GM23248 (cell line): ENCODE measurements around the gene OLFML3. TPM values are rescaled to one million over a fixed set of nuclear protein-coding genes. Genes with fewer than 3 reads are reported as not detected.

Source experiments
- DNase-seq: peaks from one replicate; pipeline ENCODE4 v3.0.0-alpha.2; 2015
- H2AFZ ChIP-seq: fragments of 200-600 bp; sonication (generic); 2 replicates; pipeline ENCODE4 v1.6.1; 2016; ENCODE audit warnings: antibody characterized with exemption
- H3F3A ChIP-seq: fragments of 200-600 bp; sonication (generic); 2 replicates; pipeline ENCODE4 v1.6.1; 2016; ENCODE audit warnings: mild to moderate bottlenecking, antibody characterized with exemption, mixed run types; ENCODE audit not compliant: insufficient read depth
- H3K27ac ChIP-seq: fragments of 200-600 bp; sonication (generic); 2 replicates; pipeline ENCODE4 v1.5.1; 2016; ENCODE audit warnings: mild to moderate bottlenecking
- H3K27me3 ChIP-seq: fragments of 200-600 bp; sonication (generic); replicated peaks from 2 replicates; pipeline ENCODE4 v1.6.1; 2016; ENCODE audit warnings: mild to moderate bottlenecking; ENCODE audit not compliant: insufficient read depth
- H3K36me3 ChIP-seq: fragments of 200-600 bp; sonication (generic); 2 replicates; pipeline ENCODE4 v1.6.1; 2016; ENCODE audit warnings: low read depth, mild to moderate bottlenecking
- H3K4me1 ChIP-seq: fragments of 200-600 bp; sonication (generic); 2 replicates; pipeline ENCODE4 v1.6.1; 2016; ENCODE audit warnings: mild to moderate bottlenecking; ENCODE audit not compliant: insufficient read depth
- H3K4me2 ChIP-seq: fragments of 200-600 bp; sonication (generic); one replicate; pipeline ENCODE4 v1.6.1; 2016; ENCODE audit warnings: mild to moderate bottlenecking; ENCODE audit not compliant: unreplicated experiment
- H3K4me3 ChIP-seq: fragments of 200-600 bp; sonication (generic); 2 replicates; pipeline ENCODE4 v1.5.1; 2016; ENCODE audit warnings: mild to moderate bottlenecking
- H3K79me2 ChIP-seq: fragments of 200-600 bp; sonication (generic); 2 replicates; pipeline ENCODE4 v1.6.1; 2016; ENCODE audit warnings: mild to moderate bottlenecking; ENCODE audit not compliant: insufficient read depth
- H3K9ac ChIP-seq: fragments of 200-600 bp; sonication (generic); 2 replicates; pipeline ENCODE4 v1.6.1; 2016; ENCODE audit warnings: mild to moderate bottlenecking
- H3K9me2 ChIP-seq: fragments of 200-600 bp; sonication (generic); 2 replicates; pipeline ENCODE4 v1.6.1; 2016; ENCODE audit warnings: mixed run types, mild to moderate bottlenecking, moderate library complexity; ENCODE audit not compliant: insufficient read depth
- H3K9me3 ChIP-seq: fragments of 200-600 bp; sonication (generic); one replicate; pipeline ENCODE4 v1.6.1; 2017; ENCODE audit warnings: low read depth
- H4K20me1 ChIP-seq: fragments of 200-600 bp; sonication (generic); 2 replicates; pipeline ENCODE4 v1.6.0; 2016; ENCODE audit not compliant: insufficient read depth
- EZH2 ChIP-seq: fragments of 200-600 bp; sonication (generic); IDR thresholded peaks from 2 replicates; pipeline ENCODE4 v1.6.1; 2018; ENCODE audit warnings: antibody characterized with exemption, mild to moderate bottlenecking; ENCODE audit not compliant: insufficient read depth, poor library complexity, severe bottlenecking
- EZH2phosphoT487 ChIP-seq: fragments of 200-600 bp; sonication (generic); IDR thresholded peaks from 2 replicates; pipeline ENCODE4 v1.6.1; 2018; ENCODE audit warnings: antibody characterized with exemption, moderate library complexity, mild to moderate bottlenecking, low read depth; ENCODE audit not compliant: insufficient read depth
- WGBS, 2 experiments: methylation state at CpG; one replicate each; pipeline ENCODE4 v1.1.6; 2015 to 2017; ENCODE audit warnings: low lambda C conversion rate in 2 of 2, low coverage in 1 of 2; ENCODE audit errors: missing lambda C conversion rate in 2 of 2; 5-methylcytosine and 5-hydroxymethylcytosine counted together
- in situ Hi-C: fragments of 300-500 bp; cut with MboI; formaldehyde crosslinking; loops from 2 replicates; pipeline ENCODE4 v1.15.0; 2020
- polyA plus RNA-seq: library from polyadenylated mRNA; unstranded; fragments of >200 nt; fragmentation: Nextera tagmentation; extraction: Ambion mirVana; gene quantifications from 2 replicates; pipeline ENCODE4 v1.2.1, GENCODE V29; 2016
- total RNA-seq: library from RNA; depleted of rRNA; stranded (reverse); fragments of >200 nt; shearing (Covaris generic); gene quantifications from 2 replicates; pipeline ENCODE4 v1.2.3, GENCODE V29; 2014

OLFML3 gene
- total and polyA plus RNA-seq, 2 experiments from 2014 or later, result 141 to 168 TPM

DNA sequence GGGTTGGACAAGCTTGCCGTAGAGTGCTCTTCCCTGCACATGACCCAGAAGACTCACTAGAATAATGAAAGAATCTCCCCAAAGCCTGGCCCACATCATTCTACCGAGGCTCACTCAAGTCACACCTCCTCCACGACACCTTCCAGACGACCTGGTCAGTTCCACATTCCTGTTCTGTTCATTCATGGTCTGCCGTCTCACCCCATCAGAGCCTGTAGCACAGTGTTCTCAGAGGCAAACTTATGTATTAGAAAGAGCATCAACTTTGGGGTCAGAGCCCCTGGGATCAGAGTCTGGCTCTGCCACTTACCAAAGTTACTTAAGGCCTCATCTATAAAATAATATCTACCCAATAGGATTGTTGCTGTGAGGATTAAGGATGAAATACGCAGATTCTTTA is 7.5 kb downstream of the OLFML3 start:
- 73 to 77% methylated on average over 6 of the region's 6 CpGs for WGBS, 2 experiments
- H3K79me2 ChIP-seq, result no peaks in the 10 kb centered on the region
- H3K4me1 ChIP-seq, result peaks cover 23% of the 10 kb centered on the region
- TF ChIP-seq EZH2phosphoT487 (no peak), EZH2 (no peak)
- DNase-seq, result no peak
- no peak overlapping the region for H3K9ac ChIP-seq
- H3K9me2 ChIP-seq, result no peaks in the 10 kb centered on the region
- H3K27me3 ChIP-seq, result no peaks in the 10 kb centered on the region
- no peak overlapping the region for H3K27ac ChIP-seq
- in situ Hi-C loops, result loop anchor here (25.0 kb wide), 1 partner anchor 300 kb away; no protein-coding TSS in a partner anchor
- no peaks in the 10 kb centered on the region for H3K9me3 ChIP-seq
- H3F3A ChIP-seq, result peaks cover 16% of the 10 kb centered on the region
- H3K4me2 ChIP-seq, result no peak overlapping the region
- H3K36me3 ChIP-seq, result no peaks in the 10 kb centered on the region
- H4K20me1 ChIP-seq, result no peaks in the 10 kb centered on the region
- H3K4me3 ChIP-seq, result no peak overlapping the region
- no peak overlapping the region for H2AFZ ChIP-seq

DNA sequence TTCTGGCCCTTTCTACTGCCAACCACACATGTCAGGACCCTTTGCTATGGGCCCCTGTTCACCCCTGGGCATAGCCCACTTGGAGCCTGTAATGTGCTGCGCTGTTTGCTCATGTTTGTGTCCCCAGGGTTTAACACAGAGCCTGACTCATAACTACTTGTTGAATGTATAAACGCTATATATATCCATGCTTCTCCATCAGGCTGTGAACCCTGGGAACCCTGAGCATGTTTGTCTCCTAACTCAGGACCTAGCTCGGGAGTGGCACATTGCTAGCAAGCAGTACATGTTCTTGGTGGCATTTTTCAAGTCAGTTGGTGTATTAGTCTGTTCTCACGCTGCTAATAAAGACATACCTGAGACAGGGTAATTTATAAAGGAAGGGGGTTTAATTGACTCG is 8.0 kb downstream of the OLFML3 start:
- no peaks in the 10 kb centered on the region for H3K9me3 ChIP-seq
- no peaks in the 10 kb centered on the region for H3K27me3 ChIP-seq
- no peak for TF ChIP-seq EZH2
- TF ChIP-seq EZH2phosphoT487, result no peak
- no peaks in the 10 kb centered on the region for H3K79me2 ChIP-seq
- H4K20me1 ChIP-seq, result no peaks in the 10 kb centered on the region
- H3K9me2 ChIP-seq, result no peaks in the 10 kb centered on the region
- H3K4me3 ChIP-seq, result no peak overlapping the region
- peaks cover 11% of the 10 kb centered on the region for H3F3A ChIP-seq
- H3K27ac ChIP-seq, result no peak overlapping the region
- DNase-seq, result no peak
- 84 to 86% methylated on average over 5 of the region's 5 CpGs for WGBS, 2 experiments
- in situ Hi-C loops, result loop anchor here (25.0 kb wide), 1 partner anchor 300 kb away; no protein-coding TSS in a partner anchor
- H3K36me3 ChIP-seq, result no peaks in the 10 kb centered on the region
- H2AFZ ChIP-seq, result no peak overlapping the region
- H3K9ac ChIP-seq, result no peak overlapping the region
- H3K4me1 ChIP-seq, result peaks cover 18% of the 10 kb centered on the region
- H3K4me2 ChIP-seq, result no peak overlapping the region

DNA sequence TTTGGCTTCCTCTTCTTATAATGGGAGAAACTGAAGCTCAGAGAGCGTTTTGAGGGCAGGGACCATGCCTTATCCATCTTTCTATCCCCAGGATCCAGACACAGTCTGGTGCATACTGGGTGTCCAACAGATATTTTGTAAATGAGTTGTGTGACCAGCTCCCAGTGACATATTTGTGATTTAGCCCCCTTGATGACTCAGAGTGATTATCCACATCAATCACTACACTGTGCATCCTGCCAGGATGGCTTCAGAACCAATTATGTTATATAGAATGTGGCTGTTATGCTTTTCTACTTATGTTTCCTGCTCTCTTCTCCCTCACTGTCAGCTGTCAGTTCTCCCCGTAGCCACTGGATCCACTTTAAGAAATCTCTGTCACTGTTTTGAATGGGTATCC is 11.3 kb downstream of the OLFML3 start:
- TF ChIP-seq EZH2, result no peak
- TF ChIP-seq EZH2phosphoT487, result no peak
- no peak overlapping the region for H2AFZ ChIP-seq
- 81 to 91% methylated on average over 2 of the region's 2 CpGs for WGBS, 2 experiments
- no peaks in the 10 kb centered on the region for H4K20me1 ChIP-seq
- H3K9ac ChIP-seq, result no peak overlapping the region
- H3K4me1 ChIP-seq, result no peaks in the 10 kb centered on the region
- H3K27ac ChIP-seq, result no peak overlapping the region
- no peaks in the 10 kb centered on the region for H3K79me2 ChIP-seq
- in situ Hi-C loops, result loop anchor here (25.0 kb wide), 1 partner anchor 297 kb away; no protein-coding TSS in a partner anchor
- no peak overlapping the region for H3K4me2 ChIP-seq
- no peaks in the 10 kb centered on the region for H3K9me2 ChIP-seq
- no peak for DNase-seq
- no peaks in the 10 kb centered on the region for H3K36me3 ChIP-seq
- H3F3A ChIP-seq, result no peaks in the 10 kb centered on the region
- no peak overlapping the region for H3K4me3 ChIP-seq
- no peaks in the 10 kb centered on the region for H3K9me3 ChIP-seq
- no peaks in the 10 kb centered on the region for H3K27me3 ChIP-seq

DNA sequence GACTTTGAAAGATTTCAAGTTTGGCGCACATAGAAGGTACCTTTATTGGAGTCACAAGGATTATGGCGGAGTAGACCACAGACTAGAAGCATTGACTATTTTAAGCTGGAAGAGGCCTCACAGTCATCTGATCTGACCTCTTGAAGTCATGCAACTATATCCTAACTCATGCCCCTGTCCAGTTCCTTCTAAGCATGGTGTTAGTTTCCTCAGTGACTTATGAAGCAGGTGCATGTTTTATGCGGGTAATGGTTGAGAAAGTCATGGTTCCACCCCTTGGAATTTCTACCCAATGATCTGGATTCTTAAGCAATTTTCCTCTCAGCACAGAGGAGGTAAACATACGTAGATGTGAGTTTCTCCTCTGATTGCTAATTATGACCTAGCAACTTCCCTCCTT is 11.7 kb downstream of the OLFML3 start:
- in situ Hi-C loops, result loop anchor here (25.0 kb wide), 1 partner anchor 296 kb away; no protein-coding TSS in a partner anchor

More for the DNA sequence above, 11.7 kb downstream of the OLFML3 start:
- DNase-seq, result no peak
- TF ChIP-seq EZH2 (no peak), EZH2phosphoT487 (no peak)
- no peaks in the 10 kb centered on the region for H3K9me2 ChIP-seq
- no peaks in the 10 kb centered on the region for H3K79me2 ChIP-seq
- H3K9me3 ChIP-seq, result no peaks in the 10 kb centered on the region
- no peak overlapping the region for H3K4me3 ChIP-seq
- no peak overlapping the region for H2AFZ ChIP-seq
- no peaks in the 10 kb centered on the region for H3K27me3 ChIP-seq
- no peak overlapping the region for H3K27ac ChIP-seq
- H3K4me2 ChIP-seq, result no peak overlapping the region
- H3F3A ChIP-seq, result no peaks in the 10 kb centered on the region
- WGBS, 2 experiments, result 87 to 90% methylated on average over 4 of the region's 4 CpGs
- no peaks in the 10 kb centered on the region for H3K36me3 ChIP-seq
- no peaks in the 10 kb centered on the region for H3K4me1 ChIP-seq
- H4K20me1 ChIP-seq, result no peaks in the 10 kb centered on the region
- H3K9ac ChIP-seq, result no peak overlapping the region
